A549 (cell line): Measurements from ENCODE around the gene AJAP1. TPM values are rescaled to one million over a fixed set of nuclear protein-coding genes. Genes with fewer than 3 reads are reported as not detected.

Source experiments
- ATAC-seq, 2 experiments: fragments of 200-7000 bp in 1 of 2; fragments of >200 bp in 1 of 2; cut with Nextera tagmentation in 1 of 2; cut with Tn5 transposase in 1 of 2; 3 replicates each; pipeline versions ENCODE4 v1.8.0 to v1.9.1; 2018 to 2020; ENCODE audit warnings: mild to moderate bottlenecking in 1 of 2, moderate library complexity in 1 of 2
- CTCF ChIA-PET: fragments of 300-600 bp; sonication (Branson Sonifier 250); formaldehyde crosslinking; extraction: SDS; loops from one replicate; lab custom pipeline; 2021; ENCODE audit warnings: antibody characterized with exemption, inconsistent platforms; lab: Yijun Ruan, JAX
- POLR2A ChIA-PET: fragments of 350-600 bp; formaldehyde crosslinking; extraction: SDS; loops from one replicate; lab custom pipeline; 2021; ENCODE audit warnings: antibody characterized with exemption, inconsistent platforms; lab: Yijun Ruan, JAX
- DNase-seq, 2 experiments: peaks; one replicate each; pipeline versions ENCODE4 v3.0.0 to v3.0.0-alpha.2; 2011 to 2016; ENCODE audit warnings: low read depth in 1 of 2, low spot score in 1 of 2
- FAIRE-seq: peaks from 2 replicates; lab custom pipeline; 2011; peaks lifted over from hg19 to GRCh38; lab: Jason Lieb, UNC
- H3K27ac ChIP-seq, 2 experiments: fragments of >200 bp; sonication (Bioruptor Twin); formaldehyde crosslinking; 3 replicates each; pipeline ENCODE4 v1.5.1; 2016 to 2017
- H3K4me1 ChIP-seq: fragments of >200 bp; sonication (Bioruptor Twin); formaldehyde crosslinking; 3 replicates; pipeline ENCODE4 v1.6.1; 2016
- H3K4me2 ChIP-seq: fragments of >200 bp; sonication (Bioruptor Twin); formaldehyde crosslinking; 3 replicates; pipeline ENCODE4 v1.6.1; 2016
- H3K4me3 ChIP-seq: fragments of >200 bp; sonication (Bioruptor Twin); formaldehyde crosslinking; 3 replicates; pipeline ENCODE4 v1.5.1; 2016
- H3K9me3 ChIP-seq: fragments of >200 bp; sonication (Bioruptor Twin); formaldehyde crosslinking; 3 replicates; pipeline ENCODE4 v1.6.1; 2016
- CBX2 ChIP-seq: fragments of 200-600 bp; sonication (generic); IDR thresholded peaks from 2 replicates; pipeline ENCODE4 v1.6.1; 2016; ENCODE audit warnings: low read depth, mild to moderate bottlenecking, borderline replicate concordance
- CBX8 ChIP-seq: fragments of 200-600 bp; sonication (generic); IDR thresholded peaks from 2 replicates; pipeline ENCODE4 v1.6.1; 2016
- CHD2 ChIP-seq: fragments of 150-350 bp; IDR thresholded peaks from 2 replicates; pipeline ENCODE4 v1.6.1; 2014; ENCODE audit warnings: low read length; ENCODE audit not compliant: partially characterized antibody
- EHMT2 ChIP-seq: fragments of 200-600 bp; sonication (generic); IDR thresholded peaks from 2 replicates; pipeline ENCODE4 v1.6.1; 2016; ENCODE audit warnings: antibody characterized with exemption, low read depth, mild to moderate bottlenecking, moderate library complexity
- FOSB ChIP-seq: fragments of 250-450 bp; sonication (Bioruptor Pico); IDR thresholded peaks from 2 replicates; pipeline ENCODE4 v1.5.0; 2020; ENCODE audit warnings: mild to moderate bottlenecking, moderate library complexity
- FOSL2 ChIP-seq, 2 experiments: fragments of 450-650 bp in 1 of 2; fragments of >200 bp in 1 of 2; sonication (Bioruptor Twin) in 1 of 2; formaldehyde crosslinking; IDR thresholded peaks; 2 replicates each; pipeline versions ENCODE4 v1.5.0 to v1.6.1; 2016 to 2020; ENCODE audit warnings: mild to moderate bottlenecking in 1 of 2, moderate library complexity in 1 of 2
- FOXS1 ChIP-seq: fragments of 250-450 bp; sonication (Bioruptor Pico); IDR thresholded peaks from 2 replicates; pipeline ENCODE4 v1.5.0; 2020; ENCODE audit warnings: mild to moderate bottlenecking, moderate library complexity
- GATA3 ChIP-seq: IDR thresholded peaks from 2 replicates; pipeline ENCODE4 v1.6.1; 2012; ENCODE audit warnings: borderline replicate concordance
- HOXB5 ChIP-seq: fragments of 250-450 bp; sonication (Bioruptor Pico); IDR thresholded peaks from 2 replicates; pipeline ENCODE4 v1.5.0; 2020; ENCODE audit warnings: mild to moderate bottlenecking, moderate library complexity
- KDM5A ChIP-seq: fragments of 200-600 bp; sonication (generic); IDR thresholded peaks from 2 replicates; pipeline ENCODE4 v1.6.1; 2016; ENCODE audit warnings: antibody characterized with exemption, mild to moderate bottlenecking
- MAFK ChIP-seq: fragments of 450-650 bp; IDR thresholded peaks from 2 replicates; pipeline ENCODE4 v1.6.1; 2014; ENCODE audit not compliant: partially characterized antibody
- MAZ ChIP-seq: fragments of 150-350 bp; IDR thresholded peaks from 2 replicates; pipeline ENCODE4 v1.6.1; 2014; ENCODE audit warnings: antibody characterized with exemption, low read depth, low read length, borderline replicate concordance
- NPAS2 ChIP-seq: fragments of 250-450 bp; sonication (Bioruptor Pico); IDR thresholded peaks from 2 replicates; pipeline ENCODE4 v1.8.0; 2022; ENCODE audit warnings: mild to moderate bottlenecking, moderate library complexity, borderline replicate concordance
- NR3C1 ChIP-seq: fragments of >200 bp; sonication (Bioruptor Twin); formaldehyde crosslinking; IDR thresholded peaks from 3 replicates; pipeline ENCODE4 v1.6.1; 2017
- POLR2A ChIP-seq: IDR thresholded peaks from 2 replicates; pipeline ENCODE4 v1.6.1; 2012; ENCODE audit warnings: mild to moderate bottlenecking, low read length
- RAD21 ChIP-seq, 2 experiments: fragments of >200 bp in 1 of 2; sonication (Bioruptor Twin) in 1 of 2; formaldehyde crosslinking in 1 of 2; IDR thresholded peaks in 1 of 2; conservative IDR thresholded peaks in 1 of 2; 2 replicates in 1 of 2; 3 replicates in 1 of 2; pipeline ENCODE4 v1.6.1; 2012 to 2018; ENCODE audit warnings: inconsistent platforms in 1 of 2
- RFX5 ChIP-seq: fragments of 450-650 bp; IDR thresholded peaks from 2 replicates; pipeline ENCODE4 v1.7.1; 2014; ENCODE audit warnings: antibody characterized with exemption, mild to moderate bottlenecking, moderate library complexity
- ZC3H11A ChIP-seq: fragments of 450-650 bp; IDR thresholded peaks from 2 replicates; pipeline ENCODE4 v1.6.1; 2014; ENCODE audit warnings: antibody characterized with exemption, mild to moderate bottlenecking
- ZNF302 ChIP-seq: fragments of 250-450 bp; sonication (Bioruptor Pico); IDR thresholded peaks from 2 replicates; pipeline ENCODE4 v1.9.0; 2021; ENCODE audit warnings: inconsistent platforms, mild to moderate bottlenecking, moderate library complexity
- WGBS: methylation state at CpG from one replicate; pipeline ENCODE4 v1.1.6; 2017; ENCODE audit errors: missing lambda C conversion rate; 5-methylcytosine and 5-hydroxymethylcytosine counted together
- polyA plus RNA-seq, 4 experiments: library from polyadenylated mRNA; depleted of rRNA in 3 of 4; stranded (reverse); fragments of >200 nt; fragmentation: RNase III in 1 of 4; extraction: RNeasy Plus Mini Kit Qiagen cat#74134 plus additional on column Dnase treatment in 1 of 4; gene quantifications; 2 replicates in 3 of 4; 3 replicates in 1 of 4; pipeline ENCODE4 v1.2.3, GENCODE V29; 2011 to 2017
- TF ChIP-seq, protein P1 (sequence below): fragments of >200 bp; sonication (Bioruptor Twin); formaldehyde crosslinking; IDR thresholded peaks from 3 replicates; pipeline ENCODE4 v1.5.1; 2016
- TF ChIP-seq, protein P2 (sequence below): fragments of 250-450 bp; sonication (Bioruptor Pico); IDR thresholded peaks from 2 replicates; pipeline ENCODE4 v1.5.0; 2021; ENCODE audit warnings: mild to moderate bottlenecking, moderate library complexity, borderline replicate concordance
- TF ChIP-seq, protein P3 (sequence below): IDR thresholded peaks from 2 replicates; pipeline ENCODE4 v1.6.1; 2012

The AJAP1 gene
- polyA plus RNA-seq, 2 of the 4 experiments (the other 2 are of a cell fraction) = not detected

DNA sequence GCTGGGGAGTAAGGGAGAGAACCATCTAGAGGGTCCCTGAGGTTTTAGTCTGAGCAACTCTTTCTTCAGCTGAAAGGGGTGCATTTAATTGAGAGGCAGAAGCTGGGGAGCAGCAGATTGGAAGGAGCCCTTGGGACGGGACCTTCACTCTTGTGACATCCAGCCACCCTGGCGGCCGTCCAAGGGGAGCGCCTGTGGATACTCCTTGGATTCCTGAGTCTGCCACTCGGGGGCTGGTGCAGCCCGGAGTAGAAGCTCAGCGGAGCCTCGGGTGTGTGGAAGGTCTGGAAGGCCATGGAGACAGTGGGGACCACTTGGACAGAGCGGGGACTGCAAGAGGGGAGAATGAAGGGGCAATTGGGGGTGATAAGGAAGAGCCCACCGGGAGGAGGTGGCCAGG, 68.7 kb downstream of the AJAP1 start:
- POLR2A ChIA-PET = no interaction called here
- CTCF ChIA-PET = interaction anchor here (0.6 to 0.7 kb wide), 2 partner anchors 278 to 286 kb away, joined by 3 to 4 read pairs; no protein-coding TSS in a partner anchor
- 4% methylated on average over 4 of the region's 10 CpGs for WGBS

DNA sequence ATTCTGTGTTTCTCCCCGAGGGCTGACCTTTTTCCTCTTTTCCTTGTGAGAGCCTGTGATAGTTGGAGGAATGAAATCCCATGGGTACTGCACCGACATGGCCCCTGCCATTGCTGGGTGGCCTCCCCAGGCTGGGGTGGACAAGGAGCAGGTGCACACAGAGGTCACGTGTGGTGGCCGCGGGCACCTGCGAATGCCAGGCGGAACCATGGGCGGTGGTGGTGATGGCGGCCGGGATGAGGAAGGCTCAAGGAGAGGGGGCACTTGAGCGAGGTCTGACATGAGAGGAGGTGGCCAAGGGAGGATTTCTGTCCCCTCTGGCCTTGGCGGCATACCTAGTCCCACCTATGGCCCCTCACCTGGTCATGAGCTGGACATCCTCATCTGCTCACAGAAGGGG, 69.6 kb downstream of the AJAP1 start:
- WGBS = 16% methylated on average over 3 of the region's 12 CpGs
- TF ChIP-seq NPAS2 = no peak

More for the DNA sequence above, 68.7 kb downstream of the AJAP1 start:
- Histone ChIP-seq H3K27ac (no peak overlapping the region), H3K4me1 (no peaks in the 10 kb centered on the region), H3K4me3 (no peak overlapping the region), H3K9me3 (no peaks in the 10 kb centered on the region), H3K4me2 (no peak overlapping the region)
- no peak for FAIRE-seq
- no peak for DNase-seq
- no peak for ATAC-seq
- TF ChIP-seq ZC3H11A = no peak

DNA sequence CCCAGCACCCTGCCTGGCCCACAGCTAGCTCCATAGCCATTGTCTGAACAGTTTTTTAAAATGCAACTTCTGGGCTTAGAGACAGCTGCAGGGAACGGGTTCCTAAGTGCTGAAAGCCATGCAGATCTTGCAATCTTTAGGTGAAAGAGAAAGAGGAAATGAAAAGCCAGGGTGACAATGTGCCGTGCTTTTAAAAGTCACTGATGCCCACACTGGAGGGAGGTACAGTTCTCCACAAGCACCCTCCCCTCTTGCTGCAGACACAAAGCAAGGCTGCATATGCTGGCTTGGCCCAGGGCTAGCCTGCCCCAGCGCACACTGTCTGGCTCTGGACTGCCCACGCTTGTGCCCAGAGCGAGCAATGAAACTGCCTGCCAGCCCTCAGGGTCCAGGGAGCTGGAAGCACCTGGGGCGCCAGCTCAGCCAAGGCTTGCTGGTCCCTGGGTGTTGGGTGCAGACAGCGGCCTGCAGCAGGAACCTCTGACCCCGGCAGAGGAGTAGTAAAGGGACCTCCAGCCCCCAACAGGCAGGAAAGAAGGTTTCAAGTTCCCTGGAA, 70.4 kb downstream of the AJAP1 start:
- TF ChIP-seq POLR2A (no peak), MAFK (no peak), EHMT2 (no peak), NPAS2 (no peak), ZNF302 (no peak), CBX2 (no peak), CBX8 (no peak), HOXB5 (no peak), NR3C1 (no peak)
- TF ChIP-seq, protein P1, sequence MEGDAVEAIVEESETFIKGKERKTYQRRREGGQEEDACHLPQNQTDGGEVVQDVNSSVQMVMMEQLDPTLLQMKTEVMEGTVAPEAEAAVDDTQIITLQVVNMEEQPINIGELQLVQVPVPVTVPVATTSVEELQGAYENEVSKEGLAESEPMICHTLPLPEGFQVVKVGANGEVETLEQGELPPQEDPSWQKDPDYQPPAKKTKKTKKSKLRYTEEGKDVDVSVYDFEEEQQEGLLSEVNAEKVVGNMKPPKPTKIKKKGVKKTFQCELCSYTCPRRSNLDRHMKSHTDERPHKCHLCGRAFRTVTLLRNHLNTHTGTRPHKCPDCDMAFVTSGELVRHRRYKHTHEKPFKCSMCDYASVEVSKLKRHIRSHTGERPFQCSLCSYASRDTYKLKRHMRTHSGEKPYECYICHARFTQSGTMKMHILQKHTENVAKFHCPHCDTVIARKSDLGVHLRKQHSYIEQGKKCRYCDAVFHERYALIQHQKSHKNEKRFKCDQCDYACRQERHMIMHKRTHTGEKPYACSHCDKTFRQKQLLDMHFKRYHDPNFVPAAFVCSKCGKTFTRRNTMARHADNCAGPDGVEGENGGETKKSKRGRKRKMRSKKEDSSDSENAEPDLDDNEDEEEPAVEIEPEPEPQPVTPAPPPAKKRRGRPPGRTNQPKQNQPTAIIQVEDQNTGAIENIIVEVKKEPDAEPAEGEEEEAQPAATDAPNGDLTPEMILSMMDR = no peak
- DNase-seq (no peak), ATAC-seq (no peak)

More for the DNA sequence above, 69.6 kb downstream of the AJAP1 start:
- DNase-seq (no peak), FAIRE-seq (no peak), ATAC-seq (no peak)
- Histone ChIP-seq H3K9me3 (no peaks in the 10 kb centered on the region), H3K27ac (no peak overlapping the region), H3K4me1 (no peaks in the 10 kb centered on the region), H3K4me3 (no peak overlapping the region), H3K4me2 (no peak overlapping the region)
- ChIA-PET CTCF (no interaction called here), POLR2A (no interaction called here)

DNA sequence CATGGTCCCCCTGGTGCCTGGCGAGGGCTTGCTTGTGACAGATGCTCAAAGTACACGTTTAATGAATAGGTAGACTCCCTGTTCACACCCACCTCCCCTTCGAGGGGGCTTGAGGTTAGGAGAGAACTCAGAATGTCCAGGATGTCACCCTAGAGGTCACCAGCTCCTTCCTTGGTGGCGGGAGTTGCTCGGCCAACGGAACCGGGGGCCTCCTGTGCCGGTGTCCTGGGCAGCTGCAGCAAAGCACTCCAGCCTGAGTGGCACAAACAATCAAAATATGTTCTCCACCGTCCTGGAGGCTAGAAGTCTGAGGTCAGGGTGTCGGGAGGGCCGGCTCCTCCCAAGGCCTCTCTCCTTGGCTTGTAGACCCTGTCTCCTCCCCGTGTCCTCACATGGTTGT, 71.0 kb downstream of the AJAP1 start:
- H3K4me2 ChIP-seq = no peak overlapping the region
- WGBS = 42% methylated on average over 7 of the region's 12 CpGs
- H3K9me3 ChIP-seq = no peaks in the 10 kb centered on the region
- no peak for FAIRE-seq
- no peak overlapping the region for H3K27ac ChIP-seq
- no peak overlapping the region for H3K4me3 ChIP-seq
- ATAC-seq = no peak
- H3K4me1 ChIP-seq = no peaks in the 10 kb centered on the region
- POLR2A ChIA-PET = no interaction called here
- DNase-seq = no peak
- no peak for TF ChIP-seq NR3C1
- CTCF ChIA-PET = no interaction called here

More for the DNA sequence above, 70.4 kb downstream of the AJAP1 start:
- WGBS = 5% methylated on average over 4 of the region's 8 CpGs
- Histone ChIP-seq H3K4me2 (no peak overlapping the region), H3K9me3 (no peaks in the 10 kb centered on the region), H3K27ac (no peak overlapping the region), H3K4me1 (no peaks in the 10 kb centered on the region), H3K4me3 (no peak overlapping the region)
- ChIA-PET POLR2A (no interaction called here), CTCF (no interaction called here)
- no peak for FAIRE-seq

DNA sequence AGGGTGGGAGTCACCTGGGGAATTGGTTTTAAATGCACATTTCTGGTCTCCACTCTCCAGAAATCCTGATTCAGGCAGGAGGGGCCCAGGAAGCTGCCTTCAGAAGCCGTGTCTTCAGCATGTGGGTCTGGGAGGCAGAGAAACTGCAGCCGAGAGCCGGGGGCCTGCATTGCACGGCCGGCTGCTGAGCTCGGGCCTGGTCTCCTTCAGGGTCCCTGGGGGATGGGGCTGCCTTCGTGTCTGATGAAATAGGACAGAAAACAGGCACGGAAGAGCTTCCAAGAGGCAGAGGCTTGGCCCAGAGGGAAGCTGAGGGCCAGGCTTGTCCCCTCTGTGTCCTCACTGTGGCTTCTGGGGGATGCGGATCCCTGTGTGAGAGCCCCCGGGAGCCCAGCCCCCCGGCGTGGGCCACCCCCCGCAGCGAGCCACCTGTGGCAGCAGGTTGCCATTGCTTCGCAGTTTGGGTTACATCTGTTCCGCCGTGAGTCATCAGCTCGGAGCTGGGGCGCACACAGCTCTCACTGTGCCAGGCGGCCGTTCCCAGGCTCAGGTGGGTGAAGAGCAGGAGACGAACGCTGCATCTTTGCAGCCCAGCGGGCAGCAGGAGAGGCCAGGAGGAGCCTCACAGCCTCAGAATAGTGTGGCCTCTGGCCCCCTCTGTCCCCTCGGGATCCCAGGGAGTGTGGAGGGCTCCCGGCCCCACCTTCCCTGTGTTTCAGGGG, 72.4 kb downstream of the AJAP1 start:
- FAIRE-seq = no peak
- Histone ChIP-seq H3K9me3 (no peaks in the 10 kb centered on the region), H3K4me1 (no peaks in the 10 kb centered on the region), H3K27ac (no peak overlapping the region), H3K4me3 (no peak overlapping the region), H3K4me2 (no peak overlapping the region)
- TF ChIP-seq MAZ (no peak), RFX5 (no peak), RAD21 (conservative IDR thresholded peaks at IDR 0.05 in 1 of 2, IDR thresholded peaks at IDR 0.05 in 1 of 2) (no peak), CBX2 (no peak), KDM5A (no peak), CHD2 (no peak), GATA3 (no peak), FOSL2 (IDR thresholded peaks at IDR 0.05) (no peak), FOSL2 (CRISPR knock-in tag; IDR thresholded peaks at IDR 0.05) (no peak), POLR2A (no peak), FOSB (CRISPR knock-in tag) (no peak), FOXS1 (CRISPR knock-in tag) (no peak)
- TF ChIP-seq, protein P2, sequence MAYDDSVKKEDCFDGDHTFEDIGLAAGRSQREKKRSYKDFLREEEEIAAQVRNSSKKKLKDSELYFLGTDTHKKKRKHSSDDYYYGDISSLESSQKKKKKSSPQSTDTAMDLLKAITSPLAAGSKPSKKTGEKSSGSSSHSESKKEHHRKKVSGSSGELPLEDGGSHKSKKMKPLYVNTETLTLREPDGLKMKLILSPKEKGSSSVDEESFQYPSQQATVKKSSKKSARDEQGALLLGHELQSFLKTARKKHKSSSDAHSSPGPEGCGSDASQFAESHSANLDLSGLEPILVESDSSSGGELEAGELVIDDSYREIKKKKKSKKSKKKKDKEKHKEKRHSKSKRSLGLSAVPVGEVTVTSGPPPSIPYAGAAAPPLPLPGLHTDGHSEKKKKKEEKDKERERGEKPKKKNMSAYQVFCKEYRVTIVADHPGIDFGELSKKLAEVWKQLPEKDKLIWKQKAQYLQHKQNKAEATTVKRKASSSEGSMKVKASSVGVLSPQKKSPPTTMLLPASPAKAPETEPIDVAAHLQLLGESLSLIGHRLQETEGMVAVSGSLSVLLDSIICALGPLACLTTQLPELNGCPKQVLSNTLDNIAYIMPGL (CRISPR knock-in tag) = no peak
- TF ChIP-seq, protein P3, sequence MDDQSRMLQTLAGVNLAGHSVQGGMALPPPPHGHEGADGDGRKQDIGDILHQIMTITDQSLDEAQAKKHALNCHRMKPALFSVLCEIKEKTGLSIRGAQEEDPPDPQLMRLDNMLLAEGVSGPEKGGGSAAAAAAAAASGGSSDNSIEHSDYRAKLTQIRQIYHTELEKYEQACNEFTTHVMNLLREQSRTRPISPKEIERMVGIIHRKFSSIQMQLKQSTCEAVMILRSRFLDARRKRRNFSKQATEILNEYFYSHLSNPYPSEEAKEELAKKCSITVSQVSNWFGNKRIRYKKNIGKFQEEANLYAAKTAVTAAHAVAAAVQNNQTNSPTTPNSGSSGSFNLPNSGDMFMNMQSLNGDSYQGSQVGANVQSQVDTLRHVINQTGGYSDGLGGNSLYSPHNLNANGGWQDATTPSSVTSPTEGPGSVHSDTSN = no peak
- CTCF ChIA-PET = no interaction called here
- ATAC-seq = no peak
- WGBS = 20% methylated on average over 3 of the region's 26 CpGs
- POLR2A ChIA-PET = no interaction called here
- no peak for DNase-seq
